Measurements from ENCODE around the gene ECI1.
A peak's percentile ranks its signal among the peaks of the same experiment; 100 is the strongest.
"Not testable (repeated sequence)": the region's sequence is repeated elsewhere in the genome, so short reads cannot be mapped to it uniquely, and the experiment has no call there.

ECI1 gene

GRCh38 chr16:2278956-2279800, 27.8 kb upstream of the ECI1 start:
- no peak for DNase-seq (ENCODE audit: low spot score)

- no peak for DNase-seq (ENCODE audit: low spot score)
Observed at GRCh38 chr16:2278272-2278608, 26.9 kb upstream of the ECI1 start.

GRCh38 chr16:2277466-2278271, 26.3 kb upstream of the ECI1 start:
- DNase-seq (ENCODE audit: low spot score) = no peak

GRCh38 chr16:2276368-2277195, 25.2 kb upstream of the ECI1 start:
- no peak for DNase-seq (ENCODE audit: low spot score)

GRCh38 chr16:2275476-2276367, 24.3 kb upstream of the ECI1 start:
- no peak for DNase-seq (ENCODE audit: low spot score)

GRCh38 chr16:2273931-2274330, 22.5 kb upstream of the ECI1 start:
- no peak for DNase-seq (ENCODE audit: low spot score)

GRCh38 chr16:2273484-2273883, 22.1 kb upstream of the ECI1 start:
- DNase-seq (ENCODE audit: low spot score) = no peak

GRCh38 chr16:2271848-2272461, 20.6 kb upstream of the ECI1 start:
- DNase-seq (ENCODE audit: low spot score) = no peak

GRCh38 chr16:2270588-2271470, 19.4 kb upstream of the ECI1 start:
- DNase-seq (ENCODE audit: low spot score) = no peak

GRCh38 chr16:2270070-2270462, 18.7 kb upstream of the ECI1 start:
- DNase-seq (ENCODE audit: low spot score) = no peak

- peak; percentile 96 for DNase-seq (ENCODE audit: low spot score)
Observed at GRCh38 chr16:2267913-2268666, 16.7 kb upstream of the ECI1 start, which contains the start of gene RNPS1. TSS of gene RNPS1 (minus strand) at chr16:2268126. CDS start at chr16:2264643, 3,483 bp downstream.

GRCh38 chr16:2267505-2267912, 16.1 kb upstream of the ECI1 start:
- DNase-seq (ENCODE audit: low spot score) = peak; percentile 10

GRCh38 chr16:2266887-2267286, 15.5 kb upstream of the ECI1 start:
- DNase-seq (ENCODE audit: low spot score) = peak; percentile 13

- DNase-seq (ENCODE audit: low spot score) = not testable (repeated sequence)
Observed at GRCh38 chr16:2263026-2263425, 11.6 kb upstream of the ECI1 start.

- no peak for DNase-seq (ENCODE audit: low spot score)
Observed at GRCh38 chr16:2260250-2260649, 8.9 kb upstream of the ECI1 start.

GRCh38 chr16:2258530-2258929, 7.1 kb upstream of the ECI1 start:
- DNase-seq (ENCODE audit: low spot score) = not testable (repeated sequence)

- no peak for DNase-seq (ENCODE audit: low spot score)
Observed at GRCh38 chr16:2257726-2258125, 6.3 kb upstream of the ECI1 start.

- no peak for DNase-seq (ENCODE audit: low spot score)
Observed at GRCh38 chr16:2256531-2257140, 5.2 kb upstream of the ECI1 start.

GRCh38 chr16:2253293-2253692, 1.9 kb upstream of the ECI1 start:
- DNase-seq (ENCODE audit: low spot score) = no peak
